HG02610 (cell line): ENCODE results near the gene PCBP4.

Experiments used
- ATAC-seq: cut with Tn5 transposase; IDR thresholded peaks from one replicate; pipeline ENCODE4 v1.9.1; 2021; ENCODE audit warnings: mild to moderate bottlenecking, moderate library complexity; ENCODE audit not compliant: unreplicated experiment

Gene PCBP4

GRCh38 chr3:51942603-51943450 is 24.4 kb downstream of the PCBP4 start:
- ATAC-seq, result peak; percentile 33

- ATAC-seq, result peak; percentile 94
Measured at GRCh38 chr3:51941798-51942602, 25.3 kb downstream of the PCBP4 start, which contains the start of the genes PARP3 and RRP9. Gene PARP3 (plus strand): TSS chr3:51942363. CDS start chr3:51943356, 993 bp downstream. Gene RRP9 (minus strand): TSS chr3:51941904. CDS start chr3:51941867, 37 bp downstream.

- no peak for ATAC-seq
Measured at GRCh38 chr3:51941463-51941797, 25.8 kb downstream of the PCBP4 start.

- no peak for ATAC-seq
Measured at GRCh38 chr3:51940648-51941462, 26.4 kb downstream of the PCBP4 start.

GRCh38 chr3:51938780-51939425 is 28.4 kb downstream of the PCBP4 start:
- ATAC-seq, result no peak

- ATAC-seq, result no peak
Measured at GRCh38 chr3:51937611-51938450, 29.4 kb downstream of the PCBP4 start.

- ATAC-seq, result no peak
Measured at GRCh38 chr3:51937014-51937413, 30.2 kb downstream of the PCBP4 start.

GRCh38 chr3:51935886-51936755 is 31.1 kb downstream of the PCBP4 start:
- ATAC-seq, result no peak

- no peak for ATAC-seq
Measured at GRCh38 chr3:51934991-51935885, 32.0 kb downstream of the PCBP4 start.

GRCh38 chr3:51934139-51934850 is 33.0 kb downstream of the PCBP4 start:
- ATAC-seq, result no peak

- no peak for ATAC-seq
Measured at GRCh38 chr3:51933471-51934138, 33.6 kb downstream of the PCBP4 start.

GRCh38 chr3:51932471-51933370 is 34.5 kb downstream of the PCBP4 start:
- no peak for ATAC-seq

GRCh38 chr3:51931756-51932155 is 35.5 kb downstream of the PCBP4 start:
- no peak for ATAC-seq

GRCh38 chr3:51930439-51930838 is 36.8 kb downstream of the PCBP4 start:
- ATAC-seq, result no peak

- no peak for ATAC-seq
Measured at GRCh38 chr3:51929420-51930003, 37.7 kb downstream of the PCBP4 start.
